SK-N-SH (cell line): ENCODE measurements around the gene KLHL12.

Experiments used
- MXI1 ChIP-seq: IDR thresholded peaks from 2 replicates; pipeline ENCODE4 v1.6.1; 2012; ENCODE audit warnings: mild to moderate bottlenecking, low read depth, low read length, improper control_type of control experiment
- NFIC ChIP-seq: IDR thresholded peaks from 2 replicates; pipeline ENCODE4 v1.4.0; 2012; ENCODE audit warnings: borderline replicate concordance
- NRF1 ChIP-seq: IDR thresholded peaks from 2 replicates; pipeline ENCODE4 v1.6.1; 2012; ENCODE audit warnings: low read depth, mild to moderate bottlenecking, low read length
- RFX5 ChIP-seq: IDR thresholded peaks from 2 replicates; pipeline ENCODE4 v1.6.1; 2012; ENCODE audit warnings: mild to moderate bottlenecking, improper control_type of control experiment, low read length
- YY1 ChIP-seq: IDR thresholded peaks from 2 replicates; pipeline ENCODE4 v1.4.0; 2012; ENCODE audit warnings: low read depth, mild to moderate bottlenecking
- TF ChIP-seq, protein P1 (sequence below): fragments of 200-600 bp; sonication (generic); IDR thresholded peaks from 2 replicates; pipeline ENCODE4 v1.6.1; 2017; ENCODE audit warnings: antibody characterized with exemption, mild to moderate bottlenecking, moderate library complexity
- TF ChIP-seq, protein P2 (sequence below): IDR thresholded peaks from 2 replicates; pipeline ENCODE4 v1.4.0; 2012; ENCODE audit warnings: low read depth

DNA sequence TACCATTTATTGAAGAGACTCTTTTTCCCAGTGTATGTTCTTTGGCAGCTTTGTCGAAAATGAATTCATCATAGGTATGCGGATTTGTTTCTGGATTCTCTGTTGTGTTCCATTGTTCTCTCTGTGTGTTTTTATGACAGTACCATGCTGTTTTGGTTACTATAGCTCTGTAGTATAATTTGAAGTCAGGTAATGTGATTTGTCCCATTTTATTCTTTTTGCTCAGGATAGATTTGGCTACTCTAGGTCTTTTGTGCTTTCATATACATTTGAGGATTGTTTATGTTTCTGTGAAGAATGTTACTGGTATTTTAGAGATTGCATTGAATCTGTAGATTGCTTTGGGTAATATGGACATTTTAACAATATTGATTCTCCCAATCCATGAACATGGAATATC lies 5.4 kb upstream of the KLHL12 start:
- TF ChIP-seq, protein P1, sequence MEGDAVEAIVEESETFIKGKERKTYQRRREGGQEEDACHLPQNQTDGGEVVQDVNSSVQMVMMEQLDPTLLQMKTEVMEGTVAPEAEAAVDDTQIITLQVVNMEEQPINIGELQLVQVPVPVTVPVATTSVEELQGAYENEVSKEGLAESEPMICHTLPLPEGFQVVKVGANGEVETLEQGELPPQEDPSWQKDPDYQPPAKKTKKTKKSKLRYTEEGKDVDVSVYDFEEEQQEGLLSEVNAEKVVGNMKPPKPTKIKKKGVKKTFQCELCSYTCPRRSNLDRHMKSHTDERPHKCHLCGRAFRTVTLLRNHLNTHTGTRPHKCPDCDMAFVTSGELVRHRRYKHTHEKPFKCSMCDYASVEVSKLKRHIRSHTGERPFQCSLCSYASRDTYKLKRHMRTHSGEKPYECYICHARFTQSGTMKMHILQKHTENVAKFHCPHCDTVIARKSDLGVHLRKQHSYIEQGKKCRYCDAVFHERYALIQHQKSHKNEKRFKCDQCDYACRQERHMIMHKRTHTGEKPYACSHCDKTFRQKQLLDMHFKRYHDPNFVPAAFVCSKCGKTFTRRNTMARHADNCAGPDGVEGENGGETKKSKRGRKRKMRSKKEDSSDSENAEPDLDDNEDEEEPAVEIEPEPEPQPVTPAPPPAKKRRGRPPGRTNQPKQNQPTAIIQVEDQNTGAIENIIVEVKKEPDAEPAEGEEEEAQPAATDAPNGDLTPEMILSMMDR: no peak
- no peak for TF ChIP-seq NFIC
- no peak for TF ChIP-seq RFX5
- TF ChIP-seq, protein P2, sequence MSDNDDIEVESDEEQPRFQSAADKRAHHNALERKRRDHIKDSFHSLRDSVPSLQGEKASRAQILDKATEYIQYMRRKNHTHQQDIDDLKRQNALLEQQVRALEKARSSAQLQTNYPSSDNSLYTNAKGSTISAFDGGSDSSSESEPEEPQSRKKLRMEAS: no peak
- TF ChIP-seq YY1: no peak
- TF ChIP-seq MXI1: no peak
- no peak for TF ChIP-seq NRF1
